HG02610 (cell line): ENCODE measurements around the gene ODF4.
"Not testable (repeated sequence)": the region's sequence is repeated elsewhere in the genome, so short reads cannot be mapped to it uniquely, and the experiment has no call there.

Experiments
- ATAC-seq: cut with Tn5 transposase; IDR thresholded peaks from one replicate; pipeline ENCODE4 v1.9.1; 2021; ENCODE audit warnings: mild to moderate bottlenecking, moderate library complexity; ENCODE audit not compliant: unreplicated experiment

The ODF4 gene

DNA sequence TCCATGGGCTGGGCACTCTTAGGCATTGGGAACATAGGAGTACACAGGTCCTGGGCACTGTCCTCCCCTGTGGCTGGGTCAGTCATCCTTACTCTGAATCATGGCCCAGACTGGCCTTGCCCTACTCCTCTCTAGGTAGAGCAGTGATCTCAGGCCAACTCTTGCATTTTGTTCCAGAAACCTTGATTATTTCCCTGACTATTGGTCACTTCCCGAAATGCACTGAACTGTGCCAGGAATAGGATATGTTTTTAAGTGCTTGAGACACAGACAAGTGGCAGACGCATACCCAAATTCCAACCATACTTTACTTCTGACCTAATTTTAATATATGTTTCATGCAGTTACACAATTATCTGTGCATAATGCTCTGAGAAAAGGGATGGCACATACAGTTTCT is 26.6 kb downstream of the ODF4 start:
- ATAC-seq, result no peak

DNA sequence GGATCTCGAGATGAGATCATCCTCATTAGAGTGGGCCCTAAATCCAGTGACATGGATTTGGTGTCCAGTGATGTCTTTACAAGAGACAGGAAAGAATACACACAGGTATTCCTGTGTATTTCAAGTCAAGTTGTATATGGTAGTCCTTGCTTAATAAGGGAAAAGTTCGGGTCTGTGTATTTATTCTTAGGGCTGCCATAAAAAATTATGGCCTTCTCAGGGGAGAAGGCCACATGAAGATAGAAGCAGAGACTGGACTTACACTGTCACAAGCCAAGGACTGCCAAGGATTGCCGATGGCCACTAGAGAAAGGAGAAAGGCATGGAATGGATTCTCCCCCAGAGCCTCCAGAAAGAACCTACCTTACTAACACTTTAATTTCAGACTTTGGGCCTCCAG is 28.6 kb downstream of the ODF4 start:
- no peak for ATAC-seq

DNA sequence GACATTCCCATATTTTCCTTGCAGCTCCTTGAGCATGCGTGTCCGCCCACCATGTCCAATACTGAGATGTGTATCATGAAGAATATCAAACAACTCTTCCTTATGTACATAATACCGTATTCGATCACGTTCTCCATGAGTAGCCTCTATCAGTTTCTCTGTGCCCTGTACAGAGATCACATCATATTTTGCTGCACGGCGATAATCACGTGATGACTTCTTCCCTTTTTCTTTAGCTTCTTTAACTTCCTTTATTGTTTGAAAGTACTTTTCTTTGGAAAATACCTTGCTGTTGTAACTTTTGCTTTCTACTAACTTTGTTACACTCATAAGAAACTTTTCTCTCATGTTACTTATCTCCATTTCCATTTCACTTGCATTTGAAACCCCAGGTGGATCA is 30.3 kb downstream of the ODF4 start:
- ATAC-seq, result no peak

DNA sequence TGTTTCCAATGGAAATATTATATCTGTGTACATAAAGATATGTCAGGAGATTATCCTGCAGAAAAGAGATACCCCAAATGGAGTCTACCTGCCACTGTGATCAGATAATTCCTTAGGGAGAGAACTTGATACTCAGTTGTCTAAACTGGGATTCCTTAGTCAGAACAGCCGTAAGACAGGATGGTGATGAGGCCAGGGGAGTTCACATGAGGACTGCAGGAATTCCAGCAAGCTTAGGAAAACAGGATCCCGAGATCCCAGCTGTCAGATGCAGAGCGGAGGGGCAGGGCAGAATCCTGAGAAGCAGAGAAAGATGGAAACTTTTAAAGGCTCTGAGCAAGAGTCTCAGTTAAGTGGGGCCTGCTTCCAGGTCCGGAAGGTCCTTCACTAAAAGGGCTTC is 32.1 kb downstream of the ODF4 start:
- ATAC-seq, result no peak

DNA sequence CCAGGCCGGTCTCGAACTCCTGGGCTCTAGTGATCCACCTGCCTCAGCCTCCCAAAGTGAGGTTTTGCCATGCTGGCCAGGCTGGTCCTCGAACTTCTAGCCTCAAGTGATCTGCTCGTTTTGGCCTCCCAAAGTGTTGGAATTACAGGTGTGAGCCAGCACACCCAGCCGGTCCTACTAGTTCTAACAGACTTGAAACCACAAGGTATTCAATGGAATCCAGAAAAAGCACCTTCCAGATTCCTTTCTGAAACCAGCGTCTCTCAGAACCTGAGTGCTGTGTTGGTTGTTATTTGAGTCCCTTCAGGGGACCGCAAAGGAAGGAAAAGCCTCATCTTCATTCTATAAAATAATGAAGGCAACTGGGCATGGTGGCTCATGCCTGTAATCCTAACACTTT is 32.8 kb downstream of the ODF4 start:
- no peak for ATAC-seq

DNA sequence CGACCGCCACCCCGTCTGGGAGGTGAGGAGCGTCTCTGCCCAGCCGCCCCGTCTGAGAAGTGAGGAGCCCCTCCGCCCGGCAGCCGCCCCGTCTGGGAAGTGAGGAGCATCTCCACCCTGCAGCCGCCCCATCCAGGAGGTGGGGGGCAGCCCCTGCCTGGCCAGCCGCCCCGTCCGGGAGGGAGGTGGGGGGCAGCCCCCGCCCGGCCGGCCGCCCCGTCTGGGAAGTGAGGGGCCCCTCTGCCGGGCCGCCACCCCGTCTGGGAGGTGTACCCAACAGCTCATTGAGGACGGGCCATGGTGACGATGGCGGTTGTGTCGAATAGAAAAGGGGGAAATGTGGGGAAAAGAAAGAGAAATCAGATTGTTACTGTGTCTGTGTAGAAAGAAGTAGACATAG is 34.2 kb downstream of the ODF4 start:
- ATAC-seq, result not testable (repeated sequence)

DNA sequence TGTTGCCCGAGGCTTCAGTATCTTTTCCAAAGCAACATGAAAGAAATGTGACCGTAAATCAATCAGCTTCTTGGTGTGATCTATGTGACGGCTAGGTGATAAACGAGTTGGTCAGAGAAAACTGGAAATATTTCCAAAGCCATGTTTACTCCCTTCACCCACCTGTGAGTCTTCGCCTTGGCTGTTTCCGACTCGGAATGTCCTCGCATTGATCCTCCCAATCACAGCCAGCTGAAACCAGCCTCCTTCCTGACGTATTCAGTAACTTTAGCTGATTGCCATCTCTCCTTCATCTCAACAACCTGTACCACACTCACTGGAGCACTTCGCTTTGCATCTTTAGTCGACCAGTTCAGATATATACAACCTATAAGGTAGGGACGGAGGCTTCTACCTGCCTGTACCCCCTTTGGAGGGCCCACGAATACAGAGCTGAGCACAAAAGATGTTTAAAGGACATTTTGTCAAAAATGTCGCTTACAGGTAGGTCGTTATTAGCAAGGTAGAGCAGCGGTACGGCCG is 36.2 kb downstream of the ODF4 start:
- peak; percentile 8 for ATAC-seq

DNA sequence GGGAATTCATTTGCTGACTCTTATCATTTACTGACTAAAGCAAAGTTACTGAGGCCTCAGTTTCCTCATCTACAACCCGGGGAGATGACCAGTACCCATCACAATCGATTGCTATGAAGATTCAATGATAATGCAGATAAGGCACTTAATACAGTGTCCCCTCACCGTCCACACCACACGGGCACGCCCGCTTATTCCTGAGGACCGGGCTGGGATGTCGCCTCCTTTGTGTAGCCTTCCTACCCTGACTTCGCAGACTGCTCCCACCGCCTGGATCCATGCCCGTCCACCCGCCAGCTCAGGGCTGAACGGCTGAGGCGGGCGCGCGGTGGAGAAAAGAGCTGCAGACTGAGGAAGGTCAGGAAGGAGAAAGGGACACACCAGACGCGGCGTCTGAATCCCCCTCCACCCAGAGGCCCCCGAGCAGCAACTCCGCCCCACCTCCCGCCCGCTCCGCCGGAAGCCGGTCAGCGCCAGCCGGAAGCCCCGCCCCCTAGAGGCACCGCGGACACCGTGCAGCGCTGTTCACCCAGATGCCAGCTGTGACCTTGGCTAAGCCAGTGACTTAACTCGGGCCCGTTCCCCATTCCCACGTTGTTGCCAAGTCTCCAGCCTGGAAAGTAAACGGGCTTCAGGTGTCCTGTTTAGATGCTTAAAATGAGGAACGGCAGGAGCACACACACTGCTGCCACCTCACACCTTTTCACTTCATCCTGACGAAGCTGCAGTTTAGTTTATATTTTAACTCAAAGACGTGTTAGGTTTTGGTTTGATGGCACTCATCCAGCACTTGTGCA is 36.8 kb downstream of the ODF4 start, which contains the start of gene KRABD2:
TSS of gene KRABD2 (minus strand) at position 434 of the 797 bp plus-strand sequence.
- peak; percentile 93 for ATAC-seq

DNA sequence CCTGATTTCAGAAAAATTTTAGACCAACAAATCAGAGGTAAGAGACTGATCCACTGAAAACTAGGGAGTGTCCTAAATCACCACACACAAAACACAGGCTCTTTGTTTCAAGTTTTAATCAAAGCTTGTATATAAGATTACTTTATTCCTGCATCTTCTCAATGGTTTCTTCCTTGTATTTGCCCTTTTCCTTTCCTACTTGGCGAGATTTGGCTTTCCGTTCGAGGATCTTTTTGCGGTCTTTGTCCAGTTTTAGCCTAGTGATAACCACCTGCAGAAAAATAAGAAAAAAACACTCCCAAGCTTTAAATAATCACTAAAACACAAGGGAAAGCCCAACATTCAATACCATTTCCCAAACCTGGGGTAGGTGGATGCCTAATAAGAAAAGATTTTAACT is 37.8 kb downstream of the ODF4 start:
- no peak for ATAC-seq

DNA sequence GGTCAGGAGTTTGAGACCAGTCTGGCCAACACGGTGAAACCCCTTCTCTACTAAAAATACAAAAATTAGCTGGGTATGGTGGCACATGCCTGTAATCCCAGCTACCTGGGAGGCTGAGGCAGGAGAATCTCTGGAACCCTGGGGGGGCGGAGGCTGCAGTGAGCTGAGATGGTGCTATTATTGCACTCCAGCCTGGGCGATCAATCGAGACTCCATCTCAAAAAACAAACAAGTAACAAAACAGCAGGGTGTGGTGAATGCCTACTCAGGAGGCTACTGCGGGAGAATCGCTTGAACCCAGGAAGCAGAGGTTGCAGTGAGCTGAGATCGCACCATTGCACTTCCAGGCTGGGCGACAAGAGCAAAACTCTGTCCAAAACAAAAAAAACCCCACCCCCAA is 38.5 kb downstream of the ODF4 start:
- not testable (repeated sequence) for ATAC-seq

DNA sequence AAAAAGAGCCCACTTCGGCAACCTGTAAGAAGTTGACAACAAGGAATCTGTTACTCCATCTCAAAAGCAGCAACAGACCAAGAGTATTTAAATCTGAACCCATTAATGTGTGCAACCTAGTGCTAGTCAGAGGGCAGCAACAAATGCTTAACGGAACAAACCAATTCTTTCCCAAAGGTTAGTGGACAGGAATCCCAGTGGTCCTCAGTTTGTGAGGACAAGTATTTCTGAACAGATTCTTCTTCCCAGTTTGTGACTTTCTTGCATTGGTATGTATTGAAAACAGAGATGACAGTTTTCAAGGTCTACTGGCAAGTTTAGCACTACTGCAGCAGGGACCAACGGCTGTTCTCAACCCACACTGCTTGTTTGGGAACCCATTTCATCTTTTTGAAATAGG is 40.4 kb downstream of the ODF4 start:
- ATAC-seq, result no peak

DNA sequence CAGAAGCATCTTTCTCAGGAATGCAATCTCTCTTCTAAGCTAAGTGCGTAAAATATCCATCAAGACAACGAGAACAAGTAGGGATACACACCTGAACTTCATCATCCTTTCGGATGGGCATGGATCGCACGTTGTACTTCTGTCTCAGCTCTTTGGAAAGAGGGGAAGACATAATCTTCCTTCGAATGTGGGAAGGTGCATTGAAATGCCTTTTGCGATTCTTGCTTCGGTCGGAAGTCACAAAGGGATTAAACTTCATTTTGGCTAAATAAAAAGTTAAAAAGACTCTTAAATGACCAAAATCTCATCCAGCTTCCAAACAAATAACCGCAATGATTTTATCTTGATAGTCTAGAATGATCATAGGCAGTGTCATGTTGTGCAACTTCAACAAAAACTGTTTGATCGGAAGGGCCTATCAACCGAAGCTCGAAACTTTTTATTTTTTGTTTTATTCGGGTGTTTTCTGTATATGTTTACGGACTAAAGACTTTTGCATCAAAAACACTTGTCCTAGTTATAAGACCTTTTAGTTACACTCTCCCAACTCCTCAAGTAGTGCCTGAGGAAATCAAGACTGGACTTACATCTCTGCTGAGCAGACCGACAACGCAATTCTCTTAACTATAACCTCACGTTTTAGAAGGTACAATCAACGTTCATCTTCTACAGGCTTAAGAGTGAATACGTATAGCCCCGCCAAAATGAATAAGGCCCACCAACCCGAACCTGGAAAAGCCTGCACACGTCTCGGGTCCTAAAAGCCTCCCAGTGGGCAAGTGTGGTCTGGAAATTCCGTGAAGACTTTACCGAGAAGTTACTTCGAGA is 42.6 kb downstream of the ODF4 start:
- ATAC-seq, result no peak

DNA sequence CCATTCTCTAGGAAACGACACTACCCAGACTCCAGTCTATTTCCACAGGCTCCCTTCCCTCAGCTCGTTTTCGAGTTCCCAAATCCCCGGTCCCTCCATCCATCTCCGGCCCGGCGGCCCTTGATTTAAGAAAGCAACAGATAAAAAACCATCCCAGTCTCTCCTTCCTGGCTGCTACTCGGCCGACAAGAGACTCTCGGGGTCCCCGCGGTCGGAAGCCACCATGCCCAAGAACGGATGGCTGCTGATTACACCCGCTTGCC is 43.2 kb downstream of the ODF4 start:
- no peak for ATAC-seq

DNA sequence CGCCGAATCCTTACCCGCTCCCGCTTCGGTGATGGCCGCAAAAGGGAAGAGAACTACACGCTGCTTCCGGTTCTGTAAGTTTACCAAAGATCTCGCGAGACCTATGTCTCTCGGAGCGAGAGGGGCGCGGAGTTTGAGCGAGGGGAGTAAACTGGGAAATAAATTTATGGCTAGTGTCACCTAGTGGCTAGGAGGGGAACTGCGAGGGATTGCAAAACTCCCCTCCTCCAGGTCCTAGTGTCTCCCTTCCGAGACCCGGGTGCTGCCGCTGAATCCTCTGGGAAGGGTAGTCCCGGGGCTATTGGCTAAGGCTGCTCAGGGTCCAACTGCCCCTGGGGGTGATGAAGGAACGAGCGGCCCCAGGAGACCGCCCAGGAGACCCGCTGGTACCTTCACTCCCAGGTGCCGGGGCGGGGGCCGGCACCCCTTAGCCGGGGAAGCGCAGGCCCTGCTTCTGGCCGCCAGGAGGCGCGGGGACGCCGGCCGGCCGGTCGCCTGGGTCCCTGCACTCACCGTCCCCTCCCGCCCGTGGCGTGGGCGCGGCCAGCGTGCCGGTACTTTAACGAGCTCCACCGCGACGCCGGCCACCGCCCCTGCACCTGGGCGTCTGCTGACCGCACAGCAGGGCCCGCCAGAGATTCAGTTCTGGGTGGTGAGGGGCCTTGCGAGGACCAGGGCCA is 43.6 kb downstream of the ODF4 start, which contains the start of gene RPL26:
TSS of gene RPL26 (minus strand) at position 51 of the 680 bp plus-strand sequence. CDS start 883 bp downstream, outside the sequence.
- ATAC-seq, result peak; percentile 84

DNA sequence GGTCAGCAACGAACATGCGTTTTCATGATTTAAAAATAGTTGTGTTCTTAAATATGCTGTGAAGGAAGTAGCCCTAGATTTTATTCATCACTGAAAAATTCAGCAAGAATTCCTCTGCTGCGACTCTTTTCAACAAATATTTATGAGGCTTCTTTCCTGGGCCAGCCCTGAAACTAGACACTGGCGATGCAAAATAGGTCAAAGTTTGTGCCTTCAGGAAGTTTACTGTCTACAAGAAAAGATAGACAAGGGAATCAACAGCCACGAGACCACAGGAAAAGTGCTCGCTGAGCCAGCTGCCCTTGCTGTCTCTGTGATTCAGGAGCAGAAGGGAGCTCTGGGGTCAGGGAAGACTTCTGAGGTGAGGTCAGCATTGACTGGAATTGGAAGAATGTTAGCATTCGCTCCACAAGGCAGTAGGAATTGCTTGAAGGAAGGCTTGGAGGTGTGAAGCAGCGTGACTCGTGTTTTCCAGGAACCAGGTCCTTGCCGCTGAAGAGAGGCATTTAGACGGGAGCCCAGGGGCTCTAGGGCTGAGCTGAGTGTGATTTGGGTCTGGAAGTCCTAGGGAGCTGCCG is 45.2 kb downstream of the ODF4 start:
- no peak for ATAC-seq

DNA sequence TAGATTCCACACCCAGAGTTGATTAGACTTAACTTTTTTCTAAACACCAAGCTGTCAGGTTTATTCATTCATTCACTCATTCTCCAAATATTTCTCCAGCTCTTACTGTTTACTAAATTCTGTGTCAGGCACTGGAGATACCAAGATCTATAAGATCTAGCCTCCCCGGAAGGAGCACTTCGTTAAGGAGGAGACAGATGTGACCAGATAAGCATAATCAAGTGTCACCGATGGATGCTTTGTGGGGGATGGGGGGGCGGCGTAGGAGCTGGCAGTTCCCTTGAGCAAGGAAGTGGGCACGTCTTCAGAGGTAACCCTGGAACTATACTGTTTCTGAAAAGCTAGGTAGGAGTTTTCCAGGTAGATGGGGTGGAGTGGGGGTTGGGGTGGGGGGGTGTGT is 47.2 kb downstream of the ODF4 start:
- ATAC-seq, result no peak

DNA sequence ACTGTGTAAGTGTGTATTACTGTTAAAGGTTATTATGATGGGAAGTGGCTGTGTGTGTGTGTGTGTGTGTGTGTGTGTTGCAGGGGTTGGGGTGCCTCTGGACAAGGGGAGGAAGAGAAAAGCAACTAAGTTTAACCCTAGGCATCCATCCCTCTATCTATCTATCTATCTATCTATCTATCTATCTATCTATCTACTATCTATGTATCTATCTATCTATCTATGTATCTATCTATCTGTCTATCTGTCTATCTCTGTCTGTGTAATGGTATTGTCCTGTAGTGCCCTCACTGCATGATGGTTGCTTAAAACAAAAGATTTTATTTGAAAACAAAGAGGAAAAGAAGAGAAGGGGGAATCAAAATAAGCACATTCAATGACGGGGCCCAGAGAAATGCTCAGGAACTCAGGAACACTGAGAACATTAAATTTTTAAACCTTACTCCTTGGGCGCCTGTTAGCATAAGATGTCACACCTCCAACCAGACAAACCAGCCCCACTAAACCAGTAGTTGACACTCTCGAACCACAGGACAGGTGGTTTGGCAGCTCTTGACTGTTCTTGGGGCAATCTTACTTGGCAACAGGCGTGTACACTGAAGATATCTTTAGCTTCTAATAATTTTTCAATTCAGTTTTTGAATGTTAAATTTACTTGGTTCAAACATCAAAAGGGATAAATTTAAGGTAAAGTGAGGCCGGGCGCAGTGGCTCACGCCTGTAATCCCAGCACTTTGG is 48.4 kb downstream of the ODF4 start:
- no peak for ATAC-seq

DNA sequence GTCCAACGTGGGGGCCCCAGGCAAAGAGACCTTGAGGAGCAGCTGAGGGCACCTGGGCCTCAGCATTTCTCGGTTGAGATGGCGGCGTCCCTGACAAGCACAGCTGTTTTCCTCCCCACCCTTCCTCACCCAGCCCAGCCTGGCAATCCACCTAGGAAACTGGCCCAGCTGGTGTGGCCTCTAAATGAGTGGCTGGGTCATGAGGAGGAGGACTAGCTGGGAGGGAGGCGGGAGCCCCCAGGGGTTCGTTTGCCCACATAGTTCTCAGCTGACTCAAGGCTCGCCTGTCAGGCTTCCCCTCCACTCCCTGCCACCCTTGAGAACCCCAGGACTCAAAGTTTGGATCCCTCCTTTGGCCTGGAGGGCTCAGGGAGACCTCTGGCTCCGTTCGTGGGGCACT is 52.1 kb downstream of the ODF4 start:
- ATAC-seq, result no peak

DNA sequence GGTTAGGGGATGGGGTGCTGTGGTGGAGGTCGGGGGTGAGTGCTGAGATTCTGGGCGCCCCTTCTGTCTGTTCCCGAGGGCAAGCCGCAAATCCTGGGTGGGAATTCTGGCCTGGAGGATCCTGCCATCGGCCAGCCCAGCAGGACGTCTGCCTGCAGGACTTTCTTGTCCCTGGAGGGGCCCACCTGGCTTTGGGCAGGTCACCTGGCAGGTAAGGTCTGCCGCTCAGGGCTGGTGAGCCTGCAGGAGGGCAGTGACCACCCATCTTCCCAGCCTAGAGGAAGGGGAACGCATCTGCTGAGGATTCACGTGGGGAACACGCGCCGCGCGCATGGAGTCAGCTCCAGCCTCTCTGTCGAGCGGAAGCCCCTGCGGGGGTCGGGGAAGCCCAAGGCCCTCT is 52.6 kb downstream of the ODF4 start:
- ATAC-seq, result no peak

DNA sequence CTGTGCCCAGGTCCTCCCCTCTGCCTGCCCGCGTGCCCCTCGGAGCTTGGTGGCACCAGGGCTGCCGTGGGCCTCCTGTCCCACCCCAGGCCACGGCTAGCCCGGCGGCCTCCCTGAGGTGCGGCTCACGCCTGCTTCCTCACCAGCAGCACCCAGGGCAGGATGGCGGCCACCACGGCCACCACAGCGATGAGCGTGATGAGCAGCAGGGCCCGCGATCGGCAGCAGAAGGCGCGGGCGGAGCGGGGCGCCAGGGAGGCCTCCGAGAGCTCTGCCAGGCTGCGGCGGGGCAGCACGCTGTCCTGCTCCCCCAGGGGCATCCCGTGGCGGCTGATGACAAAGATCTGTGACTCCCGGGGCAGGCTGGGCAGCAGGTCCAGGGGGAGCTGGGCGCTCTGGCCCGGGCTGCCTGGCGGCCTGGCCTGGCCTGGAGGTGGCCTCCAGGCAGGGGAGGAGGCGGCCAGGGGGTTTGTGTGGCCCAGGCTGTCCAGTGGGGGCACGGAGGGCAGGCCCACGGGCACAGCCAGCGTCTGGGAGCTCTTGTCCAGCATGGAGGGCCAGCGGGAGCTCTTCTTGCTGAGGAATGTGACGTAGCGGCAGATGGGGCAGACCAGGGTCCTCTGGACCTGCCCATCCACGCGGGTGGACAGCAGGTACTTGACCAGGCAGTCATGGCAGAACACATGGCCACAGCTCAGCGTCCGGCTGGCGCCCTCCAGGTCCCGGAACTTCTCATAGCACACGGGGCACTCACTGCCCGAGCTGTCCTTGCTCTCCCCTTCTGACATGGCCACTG is 53.2 kb downstream of the ODF4 start:
- ATAC-seq, result no peak
